SU-DHL-6 (cell line): ENCODE measurements around the gene DPRX.

ENCODE experiments used
- H2AFZ ChIP-seq: fragments of 200-600 bp; sonication (generic); 2 replicates; pipeline ENCODE4 v1.6.1; 2014; ENCODE audit warnings: low read depth, mild to moderate bottlenecking, moderate library complexity, mixed read lengths, antibody characterized with exemption, low read length; ENCODE audit not compliant: severe bottlenecking
- H3F3A ChIP-seq: fragments of 200-600 bp; shearing (Covaris generic); 2 replicates; pipeline ENCODE4 v1.6.0; 2016; ENCODE audit warnings: antibody characterized with exemption, mild to moderate bottlenecking; ENCODE audit not compliant: insufficient read depth
- H3K27ac ChIP-seq: fragments of 200-600 bp; sonication (generic); 2 replicates; pipeline ENCODE4 v1.5.1; 2016; ENCODE audit warnings: low read depth, mild to moderate bottlenecking, low read length, moderate library complexity, mixed read lengths
- H3K27me3 ChIP-seq: fragments of 200-600 bp; sonication (generic), shearing (Covaris generic); 2 replicates; pipeline ENCODE4 v1.6.0; 2014; ENCODE audit warnings: mild to moderate bottlenecking, low read length
- H3K36me3 ChIP-seq: fragments of 200-600 bp; sonication (generic); 2 replicates; pipeline ENCODE4 v1.6.1; 2014; ENCODE audit warnings: mild to moderate bottlenecking, low read length, mixed read lengths
- H3K4me2 ChIP-seq: fragments of 300-600, 200-600 bp; shearing (Covaris generic), sonication (generic); 2 replicates; pipeline ENCODE4 v1.6.0; 2014; ENCODE audit warnings: low read length, low read depth, mild to moderate bottlenecking; ENCODE audit not compliant: poor library complexity, severe bottlenecking
- H3K4me3 ChIP-seq: fragments of 200-600 bp; sonication (generic); 2 replicates; pipeline ENCODE4 v1.5.1; 2014; ENCODE audit warnings: antibody characterized with exemption, low read length, mild to moderate bottlenecking, mixed read lengths; ENCODE audit not compliant: insufficient read depth, poor library complexity, severe bottlenecking
- H3K79me2 ChIP-seq: fragments of 200-600 bp; sonication (generic); 2 replicates; pipeline ENCODE4 v1.6.1; 2014; ENCODE audit warnings: mild to moderate bottlenecking, low read length, moderate library complexity; ENCODE audit not compliant: insufficient read depth
- H3K9ac ChIP-seq: fragments of 200-600 bp; sonication (generic); 2 replicates; pipeline ENCODE4 v1.7.0; 2014; ENCODE audit warnings: mild to moderate bottlenecking, low read length
- H3K9me2 ChIP-seq: fragments of 200-600 bp; sonication (generic); replicated peaks from 2 replicates; pipeline ENCODE4 v1.6.1; 2014; ENCODE audit warnings: low read length; ENCODE audit not compliant: insufficient read depth
- H3K9me3 ChIP-seq: fragments of 200-600 bp; sonication (generic); 2 replicates; pipeline ENCODE4 v1.6.1; 2014; ENCODE audit warnings: low read length, mixed read lengths; ENCODE audit not compliant: insufficient read depth
- H4K20me1 ChIP-seq: fragments of 200-600 bp; sonication (generic); 2 replicates; pipeline ENCODE4 v1.6.1; 2014; ENCODE audit warnings: low read depth, mild to moderate bottlenecking, antibody characterized with exemption, low read length, moderate library complexity, mixed read lengths
- CTCF ChIP-seq: fragments of 200-600 bp; sonication (generic); IDR thresholded peaks from one replicate; pipeline ENCODE4 v1.5.1; 2017; ENCODE audit warnings: antibody characterized with exemption, mild to moderate bottlenecking, low read length, moderate library complexity; ENCODE audit not compliant: insufficient read depth, poor library complexity, severe bottlenecking
- EZH2phosphoT487 ChIP-seq: fragments of 200-600 bp; sonication (generic), shearing (Covaris generic); conservative IDR thresholded peaks from 2 replicates; pipeline ENCODE4 v1.6.1; 2018; ENCODE audit warnings: mild to moderate bottlenecking, antibody characterized with exemption, low read length, moderate library complexity, mixed read lengths

The DPRX gene

GRCh38 chr19:53671663-53672062, 39.9 kb downstream of the DPRX start:
- H3K9me3 ChIP-seq = no peaks in the 10 kb centered on the region
- no peak overlapping the region for H3K4me3 ChIP-seq

More at GRCh38 chr19:53671663-53672062, 39.9 kb downstream of the DPRX start:
- Histone ChIP-seq H3K27me3 (no peaks in the 10 kb centered on the region), H3K9ac (no peak overlapping the region), H3K79me2 (no peaks in the 10 kb centered on the region), H3K27ac (no peak overlapping the region), H3K4me2 (no peak overlapping the region), H2AFZ (no peak overlapping the region), H4K20me1 (no peaks in the 10 kb centered on the region), H3K36me3 (no peaks in the 10 kb centered on the region), H3K9me2 (no peaks in the 10 kb centered on the region), H3F3A (no peaks in the 10 kb centered on the region)
- TF ChIP-seq EZH2phosphoT487 (no peak), CTCF (no peak)
